ENCODE results near the gene FAM89B. TPM values are rescaled to one million over a fixed set of nuclear protein-coding genes. Genes with fewer than 3 reads are reported as not detected.

Gene FAM89B
- total RNA-seq, 2 experiments from 2014 or later = 30.3 to 31.1 TPM

DNA sequence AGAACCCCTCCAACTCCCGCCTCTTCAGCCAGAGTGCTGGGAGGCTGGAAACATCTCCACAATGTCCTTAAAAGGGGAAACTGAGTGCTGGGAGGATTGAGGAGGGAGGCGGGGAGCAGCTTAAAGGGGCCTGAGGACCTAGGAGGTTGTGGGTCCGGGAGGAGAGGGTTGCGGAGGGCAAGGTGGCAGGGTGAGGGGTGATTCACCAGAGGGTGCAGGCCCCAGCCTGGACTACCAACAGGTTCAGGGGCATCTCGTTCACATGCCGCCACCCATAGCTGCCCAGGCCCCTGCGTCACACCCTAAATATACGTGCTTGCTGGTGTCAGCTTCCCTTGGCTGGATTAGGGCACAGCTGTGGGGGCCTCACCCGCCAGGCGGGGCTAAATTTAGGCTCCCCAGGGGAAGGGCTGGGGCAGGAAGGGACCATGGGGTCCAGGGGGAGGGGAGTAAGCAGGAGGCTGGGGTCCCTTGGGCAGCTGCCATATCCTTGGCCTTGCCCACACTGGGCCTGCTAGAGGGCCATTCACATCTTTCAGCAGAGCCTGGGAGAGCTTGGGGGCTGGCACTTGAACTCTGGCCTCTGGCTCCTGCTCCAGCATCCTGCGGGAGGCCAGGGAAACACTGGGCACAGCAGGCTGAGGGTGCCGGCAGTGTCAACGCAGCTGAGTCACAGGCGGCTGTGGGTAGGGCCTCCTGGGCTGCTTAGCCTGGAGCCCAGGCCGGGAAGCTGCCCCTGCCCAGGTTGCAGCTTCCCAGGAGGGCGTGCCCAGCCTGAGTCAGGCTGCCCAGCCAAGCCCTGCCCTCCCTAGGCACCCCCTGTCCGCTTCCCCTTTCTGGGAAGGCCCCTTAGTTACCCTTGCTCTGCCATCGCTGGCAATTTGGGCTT, 4.8 kb downstream of the FAM89B start:
- POLR2A ChIA-PET = interaction anchor here (0.5 to 4.0 kb wide), 7 partner anchors 10 to 281 kb away, joined by 3 to 46 read pairs (median 3); partner anchors contain the start of gene PCNX3
- CTCF ChIA-PET = interaction anchor here (0.7 to 6.9 kb wide), 6 partner anchors 11 to 49 kb away, joined by 3 to 81 read pairs (median 11); partner anchors contain the start of genes MAP3K11 and PCNX3

DNA sequence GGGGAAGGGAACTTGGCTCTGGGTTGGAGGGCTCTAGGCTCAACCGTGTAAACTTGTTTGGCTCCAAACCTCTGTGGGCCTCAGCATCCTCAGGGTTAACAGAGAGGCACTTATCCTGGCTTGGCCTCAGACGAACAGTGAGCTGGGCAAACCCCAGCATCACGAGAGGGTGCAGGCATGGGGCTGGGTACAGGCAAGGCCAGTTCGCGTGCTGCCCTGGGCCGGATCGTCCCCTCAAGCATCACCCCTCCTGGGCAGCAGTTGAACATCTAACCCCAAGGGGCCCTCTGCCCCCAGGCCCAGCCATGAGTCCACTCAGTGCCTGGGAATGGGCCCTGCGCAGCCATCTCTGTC, 5.4 kb downstream of the FAM89B start:
- POLR2A ChIA-PET = interaction anchor here (0.6 to 4.0 kb wide), 2 partner anchors 9 to 281 kb away, joined by 3 to 46 read pairs; no protein-coding TSS in a partner anchor
- CTCF ChIA-PET = interaction anchor here (1.8 to 6.9 kb wide), 4 partner anchors 11 to 48 kb away, joined by 8 to 81 read pairs (median 17); partner anchors contain the start of genes MAP3K11 and PCNX3

DNA sequence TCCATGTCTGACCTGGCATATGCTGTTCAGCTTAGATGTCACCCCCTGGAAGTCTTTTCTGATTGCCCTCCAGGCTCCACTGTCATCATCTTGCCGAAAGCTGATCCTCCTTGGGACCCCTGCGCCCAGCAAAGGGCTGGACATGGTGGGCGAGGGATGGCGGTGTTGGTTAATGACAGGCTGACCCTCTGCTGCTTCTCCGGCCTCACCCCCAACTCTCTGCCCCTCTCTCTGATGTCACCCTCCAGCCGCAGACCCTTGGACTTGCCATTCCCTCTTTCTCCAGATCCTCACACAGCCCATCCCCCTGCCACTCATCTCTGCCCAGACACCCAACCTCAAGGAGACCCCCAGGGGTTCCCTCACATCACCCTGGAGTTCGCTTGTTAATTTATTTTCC, 5.8 kb downstream of the FAM89B start:
- ChIA-PET CTCF (interaction anchor here (1.0 to 6.9 kb wide), 3 partner anchors 10 to 19 kb away, joined by 3 to 81 read pairs (median 20); no protein-coding TSS in a partner anchor), POLR2A (interaction anchor here (4.0 kb wide), 1 partner anchor 9 kb away, joined by 46 read pairs; no protein-coding TSS in a partner anchor)

DNA sequence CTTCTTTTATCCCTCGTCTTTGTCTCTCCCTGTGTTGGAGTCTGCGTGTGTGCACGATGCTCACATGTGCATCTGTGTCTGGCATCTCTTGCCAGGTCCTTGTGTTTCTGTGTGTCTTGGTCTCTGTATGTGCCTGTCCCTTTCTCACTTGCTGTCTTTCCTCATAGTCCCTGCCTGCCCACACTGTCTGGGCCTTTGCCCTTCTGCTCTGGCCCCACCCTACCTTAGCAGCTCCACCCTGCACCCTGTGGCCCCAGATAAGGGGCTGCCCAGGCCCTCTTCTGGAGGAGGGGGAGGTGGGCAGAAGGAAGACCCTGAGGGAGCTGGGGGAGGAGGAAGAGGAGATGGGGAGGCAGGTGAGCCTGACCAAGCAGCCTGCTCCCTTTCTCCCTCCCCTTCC, 6.3 kb downstream of the FAM89B start:
- POLR2A ChIA-PET = interaction anchor here (0.6 to 4.0 kb wide), 2 partner anchors 8 to 277 kb away, joined by 4 to 46 read pairs; no protein-coding TSS in a partner anchor
- CTCF ChIA-PET = interaction anchor here (0.7 to 6.9 kb wide), 3 partner anchors 10 to 53 kb away, joined by 3 to 81 read pairs (median 3); no protein-coding TSS in a partner anchor

DNA sequence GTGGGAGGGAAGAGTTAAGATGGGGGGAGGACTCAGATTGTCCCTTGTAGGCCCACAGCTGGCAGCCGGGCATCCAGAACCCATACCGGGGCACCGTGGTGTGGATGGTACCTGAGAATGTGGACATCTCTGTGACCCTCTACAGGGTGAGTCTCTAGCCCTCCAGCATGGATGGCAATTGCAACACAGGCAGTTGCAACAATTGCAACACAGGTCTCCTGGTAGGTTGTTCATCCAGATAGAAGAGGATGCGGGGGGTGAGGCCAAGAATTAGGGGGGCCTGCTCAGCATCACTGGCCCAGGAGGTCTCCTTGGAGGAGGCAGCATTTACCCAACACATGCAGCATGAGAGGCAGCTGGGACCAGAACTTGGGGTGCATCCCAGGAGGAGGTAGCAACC, 7.0 kb downstream of the FAM89B start:
- CTCF ChIA-PET = interaction anchor here (0.7 to 6.9 kb wide), 4 partner anchors 9 to 54 kb away, joined by 3 to 81 read pairs (median 3); no protein-coding TSS in a partner anchor
- POLR2A ChIA-PET = interaction anchor here (0.6 kb wide), 1 partner anchor 277 kb away, joined by 4 read pairs; no protein-coding TSS in a partner anchor

DNA sequence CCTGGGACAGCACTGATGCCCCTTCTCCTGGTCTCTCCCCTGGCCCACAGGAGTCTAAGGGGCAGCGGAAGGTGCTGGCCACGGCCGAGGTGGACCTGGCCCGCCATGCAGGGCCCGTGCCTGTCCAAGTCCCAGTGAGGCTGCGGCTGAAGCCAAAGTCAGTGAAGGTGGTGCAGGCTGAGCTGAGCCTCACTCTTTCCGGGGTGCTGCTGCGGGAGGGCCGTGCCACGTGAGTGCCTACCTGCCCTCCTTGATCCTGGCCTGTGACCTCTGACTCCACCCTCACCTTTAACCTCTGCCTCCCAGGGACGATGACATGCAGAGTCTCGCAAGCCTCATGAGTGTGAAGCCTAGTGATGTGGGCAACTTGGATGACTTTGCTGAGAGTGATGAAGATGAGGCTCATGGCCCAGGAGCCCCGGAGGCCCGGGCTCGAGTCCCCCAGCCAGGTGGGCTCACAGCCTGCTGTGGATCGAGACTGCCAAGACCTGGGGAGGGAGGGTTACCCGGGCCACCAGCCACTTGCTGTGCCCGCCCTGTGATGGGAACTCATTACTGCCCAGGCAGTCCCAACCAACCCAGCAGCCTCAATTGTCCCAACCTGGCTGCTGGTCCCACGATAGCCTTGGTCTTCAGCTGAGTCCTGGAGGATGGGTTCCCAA, 7.8 kb downstream of the FAM89B start:
- ChIA-PET CTCF (interaction anchor here (1.0 to 6.9 kb wide), 3 partner anchors 8 to 40 kb away, joined by 3 to 81 read pairs (median 3); no protein-coding TSS in a partner anchor), POLR2A (no interaction called here)

DNA sequence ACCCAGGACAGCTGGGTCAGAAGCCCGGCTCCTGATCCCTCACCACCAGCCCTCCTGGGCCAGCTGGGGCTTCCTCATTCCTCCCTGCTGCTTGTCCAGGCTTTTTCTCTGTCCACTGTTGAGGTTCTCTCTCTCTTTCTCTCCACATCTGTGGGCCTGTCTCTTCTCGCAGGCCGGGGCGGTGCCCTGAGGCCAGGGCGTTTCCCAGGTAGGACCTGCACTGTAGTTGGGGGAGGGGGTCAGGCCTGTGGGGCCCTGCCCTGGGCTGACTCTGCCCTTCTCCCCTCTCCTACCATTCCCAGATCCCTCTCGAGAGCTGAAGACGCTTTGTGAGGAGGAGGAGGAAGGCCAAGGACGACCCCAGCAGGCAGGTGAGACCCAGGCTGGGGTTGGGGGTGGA, 8.4 kb downstream of the FAM89B start:
- POLR2A ChIA-PET = no interaction called here
- CTCF ChIA-PET = interaction anchor here (0.6 to 6.9 kb wide), 3 partner anchors 8 to 40 kb away, joined by 3 to 81 read pairs (median 4); no protein-coding TSS in a partner anchor

DNA sequence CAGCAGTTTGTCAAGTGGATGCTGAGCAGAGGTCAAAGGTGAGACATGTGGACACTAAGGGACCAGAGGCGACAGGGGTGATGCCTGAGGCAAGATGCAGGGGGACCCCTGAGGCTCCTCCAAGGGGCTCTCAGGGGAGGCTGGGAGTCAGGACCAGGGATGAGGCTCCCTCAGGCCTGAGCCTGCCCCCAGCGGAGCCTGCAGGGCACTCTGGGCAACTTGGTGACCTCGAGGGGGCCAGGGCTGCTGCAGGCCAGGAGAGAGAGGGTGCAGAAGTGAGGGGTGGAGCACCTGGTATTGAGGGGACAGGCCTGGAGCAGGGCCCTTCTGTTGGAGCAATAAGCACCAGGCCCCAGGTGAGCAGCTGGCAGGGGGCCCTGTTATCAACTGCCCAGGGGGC, 9.6 kb downstream of the FAM89B start:
- POLR2A ChIA-PET = interaction anchor here (1.2 kb wide), 1 partner anchor 73 kb away, joined by 3 read pairs; no protein-coding TSS in a partner anchor
- CTCF ChIA-PET = interaction anchor here (1.0 to 1.8 kb wide), 3 partner anchors 12 to 41 kb away, joined by 3 to 5 read pairs (median 4); no protein-coding TSS in a partner anchor

DNA sequence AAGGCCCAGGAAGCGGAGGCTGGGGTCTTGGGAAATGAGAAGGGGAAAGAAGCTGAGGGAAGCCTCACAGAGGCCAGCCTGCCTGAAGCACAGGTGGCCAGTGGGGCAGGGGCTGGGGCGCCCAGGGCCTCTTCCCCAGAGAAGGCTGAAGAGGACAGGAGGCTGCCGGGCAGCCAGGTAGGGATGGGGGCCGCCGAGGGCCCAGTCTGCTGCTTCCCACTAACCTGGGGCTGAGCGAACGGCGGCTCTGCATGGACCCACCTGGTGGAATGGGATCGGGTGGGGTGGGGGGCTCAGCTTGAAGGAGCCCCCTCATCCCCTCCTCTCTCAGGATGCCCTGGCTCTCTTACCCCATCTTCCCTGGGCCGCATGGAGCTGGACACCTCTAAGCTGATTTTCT, 11.3 kb downstream of the FAM89B start:
- CTCF ChIA-PET = interaction anchor here (0.9 to 1.1 kb wide), 2 partner anchors 10 to 11 kb away, joined by 3 to 4 read pairs; no protein-coding TSS in a partner anchor
- POLR2A ChIA-PET = interaction anchor here (0.8 to 1.0 kb wide), 2 partner anchors 8 to 43 kb away, joined by 3 to 4 read pairs; partner anchors contain the start of gene EHBP1L1

DNA sequence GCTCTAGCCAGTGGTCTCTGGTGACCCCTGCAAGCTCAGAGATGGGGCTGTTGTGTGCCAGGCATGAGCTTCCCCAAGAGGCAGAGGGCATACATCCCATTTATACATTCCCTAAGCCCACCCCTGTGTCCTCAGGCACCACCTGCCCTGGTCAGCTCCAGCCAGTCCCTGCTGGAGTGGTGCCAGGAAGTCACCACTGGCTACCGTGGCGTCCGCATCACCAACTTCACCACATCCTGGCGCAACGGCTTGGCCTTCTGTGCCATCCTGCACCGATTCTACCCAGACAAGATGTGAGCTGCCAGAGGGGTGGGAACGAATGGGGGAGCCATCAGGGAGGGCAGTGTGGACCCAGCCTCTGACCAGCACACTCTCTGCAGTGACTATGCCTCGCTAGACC, 11.8 kb downstream of the FAM89B start:
- ChIA-PET POLR2A (interaction anchor here (0.8 to 1.0 kb wide), 2 partner anchors 8 to 44 kb away, joined by 3 to 4 read pairs; partner anchors contain the start of gene EHBP1L1), CTCF (interaction anchor here (0.9 to 1.2 kb wide), 3 partner anchors 10 to 43 kb away, joined by 3 to 4 read pairs (median 4); no protein-coding TSS in a partner anchor)

DNA sequence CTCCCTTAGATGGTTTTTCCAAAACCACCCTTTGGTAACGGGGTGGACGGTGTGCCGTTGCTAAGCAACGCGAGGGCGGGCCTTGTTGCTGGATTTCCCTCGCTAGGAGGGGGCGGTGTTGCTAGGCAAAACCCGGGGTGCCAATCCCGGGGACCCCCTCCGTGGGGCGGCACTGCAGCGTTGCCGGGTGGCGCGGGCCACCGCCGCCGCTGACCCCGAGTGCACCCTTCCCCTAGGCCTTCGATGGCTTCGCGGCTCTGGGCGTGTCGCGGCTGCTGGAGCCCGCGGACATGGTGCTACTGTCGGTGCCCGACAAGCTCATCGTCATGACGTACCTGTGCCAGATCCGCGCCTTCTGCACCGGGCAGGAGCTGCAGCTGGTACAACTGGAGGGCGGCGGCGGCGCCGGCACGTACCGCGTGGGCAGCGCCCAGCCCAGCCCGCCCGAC, 12.4 kb downstream of the FAM89B start:
- CTCF ChIA-PET = interaction anchor here (1.0 to 1.9 kb wide), 4 partner anchors 9 to 43 kb away, joined by 3 to 5 read pairs (median 4); partner anchors contain the start of gene FAM89B

DNA sequence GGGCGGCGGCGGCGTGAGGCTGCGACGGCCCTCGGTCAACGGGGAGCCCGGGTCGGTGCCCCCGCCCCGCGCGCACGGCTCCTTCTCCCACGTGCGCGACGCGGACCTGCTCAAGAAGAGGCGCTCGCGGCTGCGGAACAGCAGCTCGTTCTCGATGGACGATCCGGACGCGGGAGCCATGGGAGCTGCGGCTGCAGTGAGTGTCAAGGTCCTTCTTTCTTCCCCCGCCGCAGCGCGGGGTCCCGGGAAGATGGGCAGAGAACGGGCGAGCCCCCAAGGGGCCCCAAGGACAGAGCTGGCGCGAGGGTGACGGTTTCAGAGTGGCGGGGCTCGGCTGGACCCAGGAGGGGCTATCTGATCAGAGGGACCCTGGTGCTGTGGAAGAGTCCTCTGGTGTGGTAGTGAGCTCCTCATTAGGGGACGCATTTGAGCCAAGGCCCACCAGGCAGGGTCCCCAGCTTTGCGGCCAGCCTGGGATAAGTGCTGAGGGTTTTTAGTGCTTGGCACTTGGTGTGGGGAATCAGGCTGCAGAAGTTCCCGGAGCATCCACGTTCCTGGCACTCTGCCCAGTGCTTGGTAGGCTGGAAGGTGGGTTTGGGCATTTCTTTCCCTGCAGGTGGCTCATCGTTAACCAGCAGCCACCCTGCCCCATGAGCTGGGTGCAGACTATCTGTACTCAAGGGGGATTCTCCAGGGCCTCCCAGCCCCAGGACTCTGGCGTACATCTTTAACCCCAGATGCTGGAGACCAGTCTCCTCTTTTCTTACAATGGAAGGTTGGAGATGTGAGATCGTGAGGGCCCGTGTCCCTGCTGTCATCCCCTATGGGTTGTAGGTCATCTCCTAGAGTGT, 13.3 kb downstream of the FAM89B start:
- CTCF ChIA-PET = interaction anchor here (0.9 to 5.1 kb wide), 5 partner anchors 8 to 44 kb away, joined by 3 to 81 read pairs (median 4); partner anchors contain the start of genes EHBP1L1, FAM89B and KCNK7
- POLR2A ChIA-PET = interaction anchor here (0.5 to 3.9 kb wide), 4 partner anchors 9 to 82 kb away, joined by 4 to 46 read pairs (median 5); partner anchors contain the start of gene EHBP1L1

More for the DNA sequence above, 12.4 kb downstream of the FAM89B start:
- POLR2A ChIA-PET = interaction anchor here (0.5 to 1.0 kb wide), 2 partner anchors 38 to 44 kb away, joined by 4 read pairs; no protein-coding TSS in a partner anchor

DNA sequence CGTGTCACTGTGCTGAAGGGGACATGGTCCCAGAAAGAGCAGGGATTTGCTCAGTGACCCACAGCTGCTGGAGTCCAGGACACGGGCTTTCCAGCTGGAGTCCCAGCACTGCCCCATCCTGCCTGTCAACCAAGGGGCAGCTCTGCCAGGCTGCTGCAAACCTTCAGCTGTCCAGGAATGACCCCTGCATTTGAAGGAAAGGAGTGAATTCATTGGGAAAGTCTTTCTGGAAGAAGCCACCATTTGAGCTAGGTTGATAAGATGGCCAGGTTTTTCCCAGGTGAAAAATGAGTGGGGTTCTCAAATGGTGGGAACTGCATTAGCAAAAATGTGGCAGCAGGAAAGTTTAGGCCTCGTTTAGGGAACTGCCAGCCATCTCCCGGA, 13.9 kb downstream of the FAM89B start:
- ChIA-PET CTCF (interaction anchor here (0.9 to 5.1 kb wide), 5 partner anchors 8 to 30 kb away, joined by 3 to 81 read pairs (median 4); partner anchors contain the start of genes EHBP1L1, FAM89B, KCNK7 and ZNRD2), POLR2A (interaction anchor here (0.6 to 3.9 kb wide), 5 partner anchors 9 to 82 kb away, joined by 3 to 46 read pairs (median 6); partner anchors contain the start of genes EHBP1L1 and PCNX3)

DNA sequence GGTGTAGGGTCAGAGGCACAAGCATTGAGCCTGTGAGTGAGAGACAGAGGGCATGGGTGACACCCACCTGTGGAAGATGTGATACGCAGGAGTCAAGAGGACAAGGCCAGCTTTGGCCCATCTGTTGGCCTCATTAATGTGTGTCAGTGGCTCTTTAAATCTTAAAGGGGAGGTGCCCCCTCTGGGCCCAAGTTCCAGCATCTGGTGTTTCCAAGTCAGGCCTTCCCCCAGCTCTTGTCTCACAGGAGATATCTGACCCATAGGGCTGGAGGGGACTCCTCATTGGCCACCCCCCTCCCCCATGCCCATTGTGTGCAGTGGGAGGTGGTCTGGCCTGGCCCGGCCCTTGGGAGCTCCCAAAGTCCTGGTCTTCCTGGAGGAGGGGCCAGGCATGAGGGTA, 14.3 kb downstream of the FAM89B start:
- ChIA-PET POLR2A (interaction anchor here (1.0 to 3.9 kb wide), 3 partner anchors 10 to 40 kb away, joined by 3 to 46 read pairs (median 6); partner anchors contain the start of genes EHBP1L1 and PCNX3), CTCF (interaction anchor here (1.1 to 5.1 kb wide), 4 partner anchors 9 to 30 kb away, joined by 3 to 81 read pairs (median 4); partner anchors contain the start of genes EHBP1L1, FAM89B and ZNRD2)

DNA sequence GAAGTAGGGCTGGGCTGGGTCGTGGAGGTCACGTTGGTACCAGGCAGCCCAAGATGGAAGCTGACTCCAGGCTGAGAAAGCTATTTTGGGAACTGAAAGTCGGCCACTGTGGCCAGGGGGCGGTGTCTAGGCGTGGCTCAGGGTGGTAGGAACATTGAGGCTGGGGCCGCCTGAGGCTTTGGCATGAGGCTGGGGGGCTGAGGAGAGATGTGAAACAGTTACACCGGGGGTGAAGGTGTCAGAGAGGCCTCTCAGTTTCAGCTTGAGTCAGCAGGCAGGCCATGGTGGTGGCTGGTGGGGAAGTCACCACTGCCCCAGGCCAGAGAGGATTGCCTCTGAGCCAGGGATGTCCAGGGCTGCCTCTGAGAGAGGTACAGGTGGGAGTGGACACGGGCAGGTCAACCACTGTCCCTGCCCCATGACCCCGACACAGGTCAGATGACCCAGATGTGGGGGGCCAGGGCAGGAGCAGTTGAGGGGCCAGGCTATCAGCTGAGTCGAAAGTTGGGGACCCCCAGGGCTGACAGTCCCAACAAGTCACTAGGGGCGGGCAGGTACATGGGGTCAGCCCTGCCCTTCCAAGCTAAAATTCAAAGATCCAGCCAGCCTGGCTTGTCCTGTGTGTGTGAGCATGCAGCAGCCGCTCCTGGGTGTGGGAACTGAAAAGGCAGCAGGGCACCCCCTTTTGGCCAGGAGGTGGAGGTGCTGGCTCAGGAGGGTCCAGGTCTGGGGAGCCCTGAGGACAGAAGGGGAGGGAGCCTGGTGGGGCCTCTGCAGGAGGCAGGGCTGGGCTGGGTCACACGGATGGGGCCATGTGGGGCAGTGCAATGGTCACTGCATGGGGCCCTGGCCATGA, 16.1 kb downstream of the FAM89B start:
- ChIA-PET CTCF (interaction anchor here (0.8 to 5.1 kb wide), 19 partner anchors 9 to 173 kb away, joined by 3 to 81 read pairs (median 4); partner anchors contain the start of genes EHBP1L1, FAM89B and ZNRD2), POLR2A (interaction anchor here (0.6 to 3.9 kb wide), 9 partner anchors 12 to 91 kb away, joined by 3 to 46 read pairs (median 5); partner anchors contain the start of genes EHBP1L1, FAM89B and PCNX3)

All from activated CD8-positive, alpha-beta memory T cell treated with anti-CD3 and anti-CD28 coated beads for 36 hours (primary cell).